ENCODE data around the gene UBE4B. TPM values are rescaled to one million over a fixed set of nuclear protein-coding genes. Genes with fewer than 3 reads are reported as not detected.

The UBE4B gene
- total RNA-seq, 1 donor from 2014 or later = 63.7 TPM

GRCh38 chr1:10054465-10054864, 21.7 kb downstream of the UBE4B start:
- Mint-ChIP-seq H3K27me3 (ENCODE audit: low read depth) (no peaks in the 10 kb centered on the region), H3K4me3 (no peak overlapping the region), H3K27ac (no peak overlapping the region), H3K4me1 (peaks cover 8% of the 10 kb centered on the region), H3K9me3 (no peaks in the 10 kb centered on the region), H3K36me3 (peaks cover 2% of the 10 kb centered on the region)
- no peak for TF ChIP-seq CTCF (IDR thresholded peaks at IDR 0.05; ENCODE audit: unreplicated experiment)
- DNase-seq (ENCODE audit: low spot score in 2 of 2, unreplicated experiment in 2 of 2) = no peak

GRCh38 chr1:10056599-10056987, 23.8 kb downstream of the UBE4B start:
- Mint-ChIP-seq H3K27me3 (ENCODE audit: low read depth) (no peaks in the 10 kb centered on the region), H3K4me1 (peaks cover 8% of the 10 kb centered on the region), H3K4me3 (no peak overlapping the region), H3K27ac (no peak overlapping the region), H3K36me3 (no peaks in the 10 kb centered on the region), H3K9me3 (no peaks in the 10 kb centered on the region)
- no peak for TF ChIP-seq CTCF (IDR thresholded peaks at IDR 0.05; ENCODE audit: unreplicated experiment)
- DNase-seq (ENCODE audit: low spot score in 2 of 2, unreplicated experiment in 2 of 2) = no peak

- Mint-ChIP-seq H3K27ac (peak overlapping the region; percentile 34), H3K4me3 (no peak overlapping the region), H3K4me1 (peaks cover 8% of the 10 kb centered on the region), H3K9me3 (no peaks in the 10 kb centered on the region), H3K36me3 (no peaks in the 10 kb centered on the region), H3K27me3 (ENCODE audit: low read depth) (no peaks in the 10 kb centered on the region)
- DNase-seq (ENCODE audit: low spot score in 2 of 2, unreplicated experiment in 2 of 2) = no peak
- TF ChIP-seq CTCF (IDR thresholded peaks at IDR 0.05; ENCODE audit: unreplicated experiment) = no peak
Measured at GRCh38 chr1:10057343-10057742, 24.6 kb downstream of the UBE4B start.

GRCh38 chr1:10057796-10058195, 25.0 kb downstream of the UBE4B start:
- Mint-ChIP-seq H3K9me3 (no peaks in the 10 kb centered on the region), H3K27me3 (ENCODE audit: low read depth) (no peaks in the 10 kb centered on the region), H3K4me3 (no peak overlapping the region), H3K27ac (peak overlapping the region; percentile 57), H3K36me3 (no peaks in the 10 kb centered on the region), H3K4me1 (peaks cover 8% of the 10 kb centered on the region)
- no peak for TF ChIP-seq CTCF (IDR thresholded peaks at IDR 0.05; ENCODE audit: unreplicated experiment)
- DNase-seq (ENCODE audit: low spot score in 2 of 2, unreplicated experiment in 2 of 2) = no peak

- Mint-ChIP-seq H3K4me1 (peaks cover 15% of the 10 kb centered on the region), H3K27me3 (ENCODE audit: low read depth) (no peaks in the 10 kb centered on the region), H3K36me3 (no peaks in the 10 kb centered on the region), H3K4me3 (no peak overlapping the region), H3K9me3 (no peaks in the 10 kb centered on the region), H3K27ac (no peak overlapping the region)
- TF ChIP-seq CTCF (IDR thresholded peaks at IDR 0.05; ENCODE audit: unreplicated experiment) = no peak
- no peak for DNase-seq (ENCODE audit: low spot score in 2 of 2, unreplicated experiment in 2 of 2)
Measured at GRCh38 chr1:10059342-10059718, 26.6 kb downstream of the UBE4B start.
